BE2C (cell line): Measurements from ENCODE around the gene E2F7. TPM values are rescaled to one million over a fixed set of nuclear protein-coding genes. Genes with fewer than 3 reads are reported as not detected.

Experiments used
- DNase-seq: peaks from one replicate; pipeline ENCODE4 v3.0.0-alpha.2; 2020
- H3K27me3 ChIP-seq: fragments of 250-450 bp; sonication (Bioruptor Pico); 2 replicates; pipeline ENCODE4 v1.5.1; 2020; ENCODE audit warnings: mild to moderate bottlenecking
- H3K36me3 ChIP-seq: fragments of 250-450 bp; sonication (Bioruptor Pico); 2 replicates; pipeline ENCODE4 v1.5.1; 2020; ENCODE audit warnings: mild to moderate bottlenecking
- H3K4me1 ChIP-seq: fragments of 250-450 bp; sonication (Bioruptor Pico); 2 replicates; pipeline ENCODE4 v1.5.1; 2020
- H3K4me3 ChIP-seq: 2 replicates; pipeline ENCODE4 v1.5.1; 2011; ENCODE audit warnings: low read depth, low read length
- H3K9me3 ChIP-seq: fragments of 250-450 bp; sonication (Bioruptor Pico); 2 replicates; pipeline ENCODE4 v1.5.1; 2020
- CTCF ChIP-seq: IDR thresholded peaks from 2 replicates; pipeline ENCODE4 v1.5.1; 2012; ENCODE audit warnings: mild to moderate bottlenecking, low read depth, low read length
- polyA plus RNA-seq: library from polyadenylated mRNA; unstranded; fragments of >200 nt; gene quantifications from one replicate; pipeline ENCODE4 v1.2.1, GENCODE V29; 2012; ENCODE audit warnings: low read depth, missing spikeins; ENCODE audit not compliant: insufficient read length, insufficient read depth

Gene E2F7
- 0.31 TPM for polyA plus RNA-seq

DNA sequence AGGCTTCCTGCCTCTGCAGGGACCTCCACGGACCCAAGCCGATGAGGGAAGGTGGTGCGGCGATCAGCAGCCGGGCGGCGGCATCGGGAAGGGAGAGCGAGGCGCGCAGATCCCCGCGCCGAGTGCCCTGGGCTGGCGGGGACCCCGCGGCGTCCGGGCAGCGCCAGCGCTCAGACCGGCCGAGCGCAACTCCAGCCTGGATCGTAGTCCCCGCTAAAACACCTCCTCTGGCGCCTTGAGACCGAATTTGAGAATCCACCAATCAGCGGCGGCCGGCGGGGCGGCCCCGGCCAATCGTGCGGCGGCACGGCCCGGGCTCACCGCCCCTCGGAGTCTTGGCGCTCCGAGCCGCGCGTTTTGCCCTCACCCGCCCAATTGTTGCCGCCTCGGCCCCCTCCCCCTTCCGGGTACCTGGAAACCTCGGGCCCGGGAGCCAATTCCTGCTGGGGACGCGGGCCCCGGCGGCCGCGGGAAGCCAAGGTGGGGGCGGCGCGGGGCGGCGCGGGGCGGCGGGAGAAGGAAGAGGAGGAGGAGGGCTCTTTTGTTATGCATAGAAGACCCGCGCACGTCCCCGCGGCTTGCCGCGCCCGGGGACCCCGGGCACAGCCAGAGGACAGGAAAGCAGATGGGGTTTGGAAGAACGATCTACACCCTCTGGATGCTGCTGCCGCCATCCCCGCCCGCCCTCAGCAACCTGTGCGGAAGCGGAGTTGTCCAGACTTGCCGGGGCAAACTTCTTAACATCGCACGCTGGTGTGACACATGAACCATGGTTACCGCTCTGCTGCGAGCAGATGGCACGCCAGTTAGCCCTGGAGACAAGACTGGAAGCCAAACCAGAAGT lies at the start of gene E2F7:
Gene E2F7 (minus strand): TSS at position 209 of the 844 bp plus-strand sequence. CDS start 934 bp downstream, outside the sequence.
- Histone ChIP-seq H3K36me3 (peaks cover 2% of the 10 kb centered on the region; the same call in 1 of the 2 replicates), H3K4me1 (no peaks in the 10 kb centered on the region), H3K9me3 (no peaks in the 10 kb centered on the region), H3K4me3 (peak within 1 kb of the TSS; percentile 82), H3K27me3 (no peaks in the 10 kb centered on the region)
- peak; percentile 96 for DNase-seq
- TF ChIP-seq CTCF, result no peak

DNA sequence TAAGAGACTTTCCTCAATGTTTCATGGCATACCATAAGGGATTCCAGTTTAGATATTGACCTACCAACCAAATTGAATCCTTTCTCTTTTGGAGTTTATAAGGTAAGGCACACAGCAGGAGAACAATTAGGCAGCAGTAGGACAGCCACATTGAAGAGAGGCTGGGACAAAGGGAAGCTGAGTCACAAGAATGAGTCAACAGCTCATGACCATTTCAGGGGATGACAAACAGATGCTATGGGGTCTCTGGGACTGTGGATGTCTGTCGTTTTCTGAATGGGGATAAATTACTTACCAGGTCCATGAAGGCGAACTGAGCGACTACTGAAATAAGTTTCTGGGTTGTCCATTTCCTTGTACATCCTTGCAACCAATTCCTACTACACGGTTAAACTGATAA lies 48.6 kb upstream of the E2F7 start:
- TF ChIP-seq CTCF, result no peak
- H3K9me3 ChIP-seq, result no peaks in the 10 kb centered on the region
- no peaks in the 10 kb centered on the region for H3K4me1 ChIP-seq
- no peak overlapping the region for H3K4me3 ChIP-seq
- H3K27me3 ChIP-seq, result no peaks in the 10 kb centered on the region
- H3K36me3 ChIP-seq, result no peaks in the 10 kb centered on the region
- DNase-seq, result no peak

DNA sequence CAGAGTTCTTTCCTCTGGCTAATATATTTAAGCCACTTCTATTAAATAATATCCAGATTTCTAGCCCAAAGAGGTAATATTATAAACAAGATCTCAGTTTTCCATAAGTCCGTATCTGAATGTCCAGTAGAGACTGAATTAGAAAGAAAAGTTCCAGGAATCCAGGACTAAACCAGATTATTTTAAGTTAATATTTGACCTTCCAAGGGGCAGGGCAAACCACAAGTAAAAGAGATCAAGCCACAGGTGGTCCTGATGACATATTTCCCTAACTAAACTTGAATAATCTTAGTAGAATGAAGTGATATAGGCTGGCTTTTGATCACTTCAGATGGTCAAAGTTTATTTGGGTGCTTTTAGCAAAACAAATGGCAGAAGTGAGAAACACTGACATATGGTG lies 43.3 kb upstream of the E2F7 start:
- no peaks in the 10 kb centered on the region for H3K4me1 ChIP-seq
- no peaks in the 10 kb centered on the region for H3K9me3 ChIP-seq
- H3K27me3 ChIP-seq, result no peaks in the 10 kb centered on the region
- no peak for DNase-seq
- no peak for TF ChIP-seq CTCF
- H3K36me3 ChIP-seq, result no peaks in the 10 kb centered on the region
- H3K4me3 ChIP-seq, result no peak overlapping the region

DNA sequence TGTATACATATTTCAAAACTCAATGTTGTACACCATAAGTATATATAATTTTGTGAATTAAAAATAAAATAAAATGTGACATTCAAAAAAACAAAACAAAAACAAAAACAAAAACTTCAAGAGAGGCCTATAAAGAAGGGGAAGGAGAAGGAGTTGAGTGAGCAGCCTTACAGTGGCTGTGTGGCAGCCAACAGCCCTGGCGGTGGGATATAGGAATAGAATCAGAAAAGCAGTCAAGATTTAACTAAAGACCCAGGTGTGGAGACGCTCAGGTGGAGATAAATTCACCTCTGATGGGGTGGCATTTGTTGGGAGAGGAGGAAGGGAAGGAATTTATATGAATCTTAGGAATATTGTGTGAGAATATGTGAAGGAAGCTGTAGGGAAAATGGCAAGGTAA lies 41.8 kb upstream of the E2F7 start:
- Histone ChIP-seq H3K9me3 (no peaks in the 10 kb centered on the region), H3K4me3 (no peak overlapping the region), H3K27me3 (no peaks in the 10 kb centered on the region), H3K4me1 (no peaks in the 10 kb centered on the region), H3K36me3 (no peaks in the 10 kb centered on the region)
- TF ChIP-seq CTCF, result no peak
- no peak for DNase-seq

DNA sequence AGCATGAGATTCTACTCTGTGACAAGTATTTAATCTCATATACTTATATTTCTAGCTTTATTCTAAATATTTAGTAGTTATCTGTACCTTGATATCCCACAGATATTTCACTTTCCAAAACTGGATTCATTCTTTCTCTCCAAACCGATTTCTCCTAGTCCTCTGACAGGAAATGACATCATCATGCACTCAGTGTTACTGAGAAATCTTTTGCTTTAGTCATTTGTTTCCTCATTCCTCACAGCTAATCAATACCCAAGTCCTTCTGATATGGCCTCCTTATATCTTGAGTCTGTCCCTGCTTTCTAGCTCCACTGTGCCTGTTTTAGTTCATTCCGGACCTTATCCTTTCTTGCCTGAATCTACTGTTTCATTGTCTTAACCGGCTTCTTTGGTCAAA lies 39.4 kb upstream of the E2F7 start:
- no peak for DNase-seq
- no peaks in the 10 kb centered on the region for H3K4me1 ChIP-seq

More for the DNA sequence above, 39.4 kb upstream of the E2F7 start:
- Histone ChIP-seq H3K36me3 (no peaks in the 10 kb centered on the region), H3K27me3 (no peaks in the 10 kb centered on the region), H3K4me3 (no peak overlapping the region), H3K9me3 (no peaks in the 10 kb centered on the region)
- no peak for TF ChIP-seq CTCF
